GM23338 (cell line): ENCODE data around the gene PNMA8B. TPM values are rescaled to one million over a fixed set of nuclear protein-coding genes. Genes with fewer than 3 reads are reported as not detected.
"Not testable (repeated sequence)": the region's sequence is repeated elsewhere in the genome, so short reads cannot be mapped to it uniquely, and the experiment has no call there.

Experiments used
- ATAC-seq: fragments of 200-7000 bp; cut with Tn5 transposase; 3 replicates; pipeline ENCODE4 v1.9.1; 2020
- DNase-seq: peaks from one replicate; pipeline ENCODE4 v3.0.0-alpha.2; 2015; ENCODE audit warnings: low spot score
- H2AFZ ChIP-seq: fragments of 200-600 bp; sonication (generic); 2 replicates; pipeline ENCODE4 v1.8.0; 2016; ENCODE audit warnings: antibody characterized with exemption, mild to moderate bottlenecking, moderate library complexity
- H3F3A ChIP-seq: fragments of 200-600 bp; sonication (generic); replicated peaks from 2 replicates; pipeline ENCODE4 v1.8.0; 2017; ENCODE audit warnings: antibody characterized with exemption, mixed run types, low read depth
- H3K27ac ChIP-seq: fragments of 200-600 bp; sonication (generic); 2 replicates; pipeline ENCODE4 v1.6.1; 2016; ENCODE audit warnings: low read depth
- H3K27me3 ChIP-seq: fragments of 200-600 bp; sonication (generic); 2 replicates; pipeline ENCODE4 v1.8.0; 2016; ENCODE audit warnings: mild to moderate bottlenecking, mixed run types, moderate library complexity; ENCODE audit not compliant: insufficient read depth
- H3K36me3 ChIP-seq: fragments of 200-600 bp; sonication (generic); 2 replicates; pipeline ENCODE4 v1.8.0; 2016; ENCODE audit warnings: mild to moderate bottlenecking; ENCODE audit not compliant: insufficient read depth
- H3K4me1 ChIP-seq: fragments of 200-600 bp; sonication (generic); 2 replicates; pipeline ENCODE4 v1.8.0; 2016; ENCODE audit warnings: mild to moderate bottlenecking, moderate library complexity; ENCODE audit not compliant: insufficient read depth
- H3K4me2 ChIP-seq: fragments of 200-600 bp; sonication (generic); 2 replicates; pipeline ENCODE4 v1.7.1; 2017; ENCODE audit warnings: mixed run types
- H3K4me3 ChIP-seq: fragments of 200-600 bp; sonication (generic); 2 replicates; pipeline ENCODE4 v1.6.1; 2016; ENCODE audit warnings: mixed run types
- H3K79me2 ChIP-seq: fragments of 200-600 bp; sonication (generic); replicated peaks from 2 replicates; pipeline ENCODE4 v1.8.0; 2017; ENCODE audit warnings: mild to moderate bottlenecking; ENCODE audit not compliant: insufficient read depth
- H3K9me2 ChIP-seq: fragments of 200-600 bp; sonication (generic); 2 replicates; pipeline ENCODE4 v1.8.0; 2017; ENCODE audit not compliant: insufficient read depth
- H4K20me1 ChIP-seq: fragments of 200-600 bp; sonication (generic); replicated peaks from 2 replicates; pipeline ENCODE4 v1.8.0; 2017; ENCODE audit warnings: mild to moderate bottlenecking; ENCODE audit not compliant: insufficient read depth
- H3K27ac Mint-ChIP-seq: 2 replicates; pipeline ENCODE4 v1.8.0; 2020; ENCODE audit warnings: inconsistent platforms, mild to moderate bottlenecking, moderate library complexity, mixed read lengths
- H3K27me3 Mint-ChIP-seq: 3 replicates; pipeline ENCODE4 v1.8.0; 2022; ENCODE audit warnings: low read depth, mild to moderate bottlenecking, moderate library complexity, mixed read lengths, inconsistent platforms; ENCODE audit not compliant: insufficient read depth, poor library complexity
- H3K36me3 Mint-ChIP-seq: 3 replicates; pipeline ENCODE4 v1.8.0; 2021; ENCODE audit warnings: low read depth, mild to moderate bottlenecking, inconsistent platforms, moderate library complexity, mixed read lengths
- H3K4me1 Mint-ChIP-seq: 3 replicates; pipeline ENCODE4 v1.8.0; 2020; ENCODE audit warnings: mild to moderate bottlenecking, inconsistent platforms, mixed read lengths
- H3K4me3 Mint-ChIP-seq: 3 replicates; pipeline ENCODE4 v1.8.0; 2021; ENCODE audit warnings: moderate library complexity, mild to moderate bottlenecking, inconsistent platforms, mixed read lengths
- H3K9me3 Mint-ChIP-seq: 3 replicates; pipeline ENCODE4 v1.8.0; 2020; ENCODE audit warnings: moderate library complexity, mild to moderate bottlenecking, inconsistent platforms, mixed read lengths
- CTCF ChIP-seq, 2 experiments: fragments of 200-600 bp in 1 of 2; sonication (generic) in 1 of 2; conservative IDR thresholded peaks; 2 replicates each; pipeline versions ENCODE4 v1.5.1 to v1.6.1; 2016 to 2017; ENCODE audit warnings: antibody characterized with exemption in 2 of 2, low read depth in 2 of 2, mild to moderate bottlenecking in 2 of 2, moderate library complexity in 1 of 2
- EZH2phosphoT487 ChIP-seq: fragments of 200-600 bp; sonication (generic); IDR thresholded peaks from one replicate; pipeline ENCODE4 v1.8.1; 2018; ENCODE audit warnings: antibody characterized with exemption; ENCODE audit not compliant: unreplicated experiment
- REST ChIP-seq: IDR thresholded peaks from one replicate; pipeline ENCODE4 v1.6.1; 2018; ENCODE audit warnings: antibody characterized with exemption; ENCODE audit not compliant: unreplicated experiment
- STAT1 ChIP-seq: IDR thresholded peaks from one replicate; pipeline ENCODE4 v1.6.1; 2016; ENCODE audit warnings: antibody characterized with exemption; ENCODE audit not compliant: unreplicated experiment
- ZNF114 ChIP-seq: fragments of 250-450 bp; sonication (Bioruptor Pico); IDR thresholded peaks from 2 replicates; pipeline ENCODE4 v1.5.0; 2020; ENCODE audit warnings: mild to moderate bottlenecking, moderate library complexity
- ZNF331 ChIP-seq: fragments of 250-450 bp; sonication (Bioruptor Pico); IDR thresholded peaks from 2 replicates; pipeline ENCODE4 v1.5.0; 2020; ENCODE audit warnings: low read depth, mild to moderate bottlenecking, moderate library complexity
- polyA plus RNA-seq: library from polyadenylated mRNA; unstranded; fragments of >200 nt; fragmentation: Nextera tagmentation; extraction: Ambion mirVana; gene quantifications from 2 replicates; pipeline ENCODE4 v1.2.1, GENCODE V29; 2016
- total RNA-seq: library from RNA; depleted of rRNA; stranded (reverse); fragments of >200 nt; shearing (Covaris generic); gene quantifications from 2 replicates; pipeline ENCODE4 v1.2.3, GENCODE V29; 2014

The PNMA8B gene
- total and polyA plus RNA-seq, 2 experiments from 2014 or later = 0.44 to 1.7 TPM

DNA sequence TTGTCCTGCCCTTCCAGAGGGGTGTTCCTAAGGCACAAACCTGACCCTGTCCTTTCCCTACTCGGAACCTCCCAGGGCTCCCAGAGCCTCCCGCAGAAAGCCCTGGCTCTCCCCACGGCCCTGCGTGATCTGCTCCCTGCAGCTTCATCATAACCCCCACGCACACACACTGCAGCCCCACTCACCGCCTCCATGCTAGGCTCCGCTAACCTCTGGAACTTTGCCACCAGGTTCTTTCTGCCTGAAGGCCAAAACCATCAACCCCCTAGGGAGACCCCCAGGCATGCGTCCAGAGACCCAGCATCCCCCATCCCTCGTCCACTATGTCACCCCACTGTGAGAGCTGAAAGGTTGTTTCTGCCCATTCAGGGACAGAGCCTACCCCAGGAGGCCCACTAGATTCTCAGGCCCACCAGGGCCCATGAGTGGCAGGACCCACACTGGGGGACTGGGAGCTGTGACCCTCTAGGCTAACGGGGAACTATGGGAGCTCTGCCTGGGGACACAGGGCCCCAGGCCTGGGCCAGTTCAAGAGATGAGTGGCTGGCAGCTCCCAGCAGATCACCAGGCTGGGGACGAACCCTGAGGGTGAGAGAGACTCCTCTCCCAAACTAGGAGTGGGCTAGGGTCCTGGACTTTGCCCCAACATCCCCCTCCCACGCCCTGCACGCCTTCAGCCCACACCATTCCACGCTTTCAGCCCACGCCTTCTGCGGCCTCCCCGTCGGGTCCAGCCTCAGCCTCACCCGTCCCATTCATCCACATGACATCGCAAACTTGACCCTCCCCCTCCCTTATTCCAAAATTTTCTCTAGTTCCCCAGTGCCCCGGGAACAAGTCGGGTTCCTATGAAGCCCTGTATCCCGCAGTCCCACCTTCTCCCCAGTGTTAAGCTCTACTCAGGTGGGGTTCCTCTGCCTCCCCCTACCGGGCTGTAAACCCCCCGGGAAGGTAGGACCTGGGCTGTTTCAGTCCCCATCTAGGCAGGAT is 33.2 kb upstream of the PNMA8B start (continued):
- no peak for TF ChIP-seq REST
- TF ChIP-seq ZNF114 = no peak
- no peak for TF ChIP-seq ZNF331
- no peak for TF ChIP-seq EZH2phosphoT487

GRCh38 chr19:46526801-46527200 is 31.1 kb upstream of the PNMA8B start:
- not testable (repeated sequence) for H3K36me3 ChIP-seq, H3F3A ChIP-seq, H2AFZ ChIP-seq, H3K27me3 ChIP-seq, H3K79me2 ChIP-seq, H3K27ac Mint-ChIP-seq, H3K4me3 Mint-ChIP-seq, ATAC-seq, H4K20me1 ChIP-seq, H3K9me3 Mint-ChIP-seq, H3K4me3 ChIP-seq, H3K36me3 Mint-ChIP-seq, H3K4me2 ChIP-seq, H3K9me2 ChIP-seq, H3K27ac ChIP-seq, DNase-seq
- H3K4me1 Mint-ChIP-seq = peaks cover 23% of the 10 kb centered on the region
- peaks cover 11% of the 10 kb centered on the region for H3K27me3 Mint-ChIP-seq
- peaks cover 19% of the 10 kb centered on the region for H3K4me1 ChIP-seq

DNA sequence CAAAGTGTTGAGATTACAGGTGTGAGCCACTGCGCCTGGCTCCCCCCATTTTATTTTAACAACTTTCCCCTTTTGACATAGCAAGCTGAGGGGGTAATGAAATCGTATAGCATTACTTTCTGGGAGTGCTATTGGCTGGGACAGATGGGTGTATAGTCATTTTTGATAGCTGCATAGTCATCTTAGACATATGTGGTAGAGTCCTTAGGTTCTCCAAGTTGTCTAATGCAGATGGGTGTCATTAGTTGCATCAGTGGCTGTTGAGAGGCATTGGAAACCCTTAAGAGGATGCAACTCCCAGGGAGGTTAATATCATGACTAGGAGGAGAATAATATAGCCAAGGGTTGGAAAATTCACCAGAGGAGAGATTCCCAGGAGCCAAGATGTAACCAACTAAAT is 28.6 kb upstream of the PNMA8B start:
- DNase-seq (no peak), ATAC-seq (no peak)
- Mint-ChIP-seq H3K27ac (no peak overlapping the region), H3K27me3 (peaks cover 5% of the 10 kb centered on the region), H3K4me3 (no peak overlapping the region), H3K4me1 (peaks cover 16% of the 10 kb centered on the region), H3K9me3 (peaks cover 6% of the 10 kb centered on the region; the same call in 1 of the 3 replicates), H3K36me3 (no peaks in the 10 kb centered on the region)
- TF ChIP-seq ZNF114 = no peak
- no peak for TF ChIP-seq CTCF (conservative IDR thresholded peaks at IDR 0.05; ENCODE audit: low read depth in 2 of 2)
- no peak for TF ChIP-seq STAT1
- Histone ChIP-seq H3K4me3 (no peak overlapping the region), H3F3A (no peaks in the 10 kb centered on the region), H3K4me1 (peaks cover 16% of the 10 kb centered on the region; the same call in 1 of the 2 replicates), H4K20me1 (no peaks in the 10 kb centered on the region), H3K79me2 (no peaks in the 10 kb centered on the region), H3K27ac (no peak overlapping the region), H3K4me2 (no peak overlapping the region), H3K9me2 (0 out of 2 replicates have a peak, but pooled peaks cover 3% of the 10 kb centered on the region), H3K36me3 (no peaks in the 10 kb centered on the region), H2AFZ (no peak overlapping the region), H3K27me3 (no peaks in the 10 kb centered on the region)

GRCh38 chr19:46522988-46523387 is 27.3 kb upstream of the PNMA8B start:
- H3K36me3 ChIP-seq, ATAC-seq, H3K36me3 Mint-ChIP-seq, H3K4me3 Mint-ChIP-seq, H3K4me1 Mint-ChIP-seq, H3K9me3 Mint-ChIP-seq, H3K27ac ChIP-seq, H3K4me1 ChIP-seq, H3K79me2 ChIP-seq, DNase-seq, H3K27ac Mint-ChIP-seq, H3K9me2 ChIP-seq, H2AFZ ChIP-seq, H3K4me3 ChIP-seq, H3K27me3 Mint-ChIP-seq, H3K27me3 ChIP-seq, H3K4me2 ChIP-seq, H3F3A ChIP-seq, H4K20me1 ChIP-seq: not testable (repeated sequence)
